ENCODE measurements around the gene FBN1.

Gene FBN1

GRCh38 chr15:48671103-48672022, 25.9 kb upstream of the FBN1 start:
- DNase-seq (ENCODE audit: low read depth in 1 of 2, low spot score in 1 of 2): no peak
- TF ChIP-seq JUND (IDR thresholded peaks at IDR 0.05; ENCODE audit: low read depth): no peak
- in situ Hi-C loops (cut with HindIII; ENCODE audit: low pct_unique_long_range_greater_than_20kb, low sequenced_read_pairs): no loop called here

- no peak for DNase-seq (ENCODE audit: low read depth in 1 of 2, low spot score in 1 of 2)
- TF ChIP-seq JUND (IDR thresholded peaks at IDR 0.05; ENCODE audit: low read depth): no peak
- in situ Hi-C loops (cut with HindIII; ENCODE audit: low pct_unique_long_range_greater_than_20kb, low sequenced_read_pairs): no loop called here
Observed at GRCh38 chr15:48667701-48668100, 22.2 kb upstream of the FBN1 start.

GRCh38 chr15:48664436-48664835, 18.9 kb upstream of the FBN1 start:
- in situ Hi-C loops (cut with HindIII; ENCODE audit: low pct_unique_long_range_greater_than_20kb, low sequenced_read_pairs): no loop called here
- no peak for TF ChIP-seq JUND (IDR thresholded peaks at IDR 0.05; ENCODE audit: low read depth)
- DNase-seq (ENCODE audit: low read depth in 1 of 2, low spot score in 1 of 2): no peak

- TF ChIP-seq JUND (IDR thresholded peaks at IDR 0.05; ENCODE audit: low read depth): no peak
- DNase-seq (ENCODE audit: low read depth in 1 of 2, low spot score in 1 of 2): no peak
- in situ Hi-C loops (cut with HindIII; ENCODE audit: low pct_unique_long_range_greater_than_20kb, low sequenced_read_pairs): no loop called here
Observed at GRCh38 chr15:48657950-48658591, 12.6 kb upstream of the FBN1 start.

GRCh38 chr15:48654801-48655200, 9.3 kb upstream of the FBN1 start:
- in situ Hi-C loops (cut with HindIII; ENCODE audit: low pct_unique_long_range_greater_than_20kb, low sequenced_read_pairs): no loop called here

GRCh38 chr15:48653913-48654670, 8.6 kb upstream of the FBN1 start:
- in situ Hi-C loops (cut with HindIII; ENCODE audit: low pct_unique_long_range_greater_than_20kb, low sequenced_read_pairs): no loop called here
- no peak for TF ChIP-seq JUND (IDR thresholded peaks at IDR 0.05; ENCODE audit: low read depth)
- no peak for DNase-seq (ENCODE audit: low read depth in 1 of 2, low spot score in 1 of 2)

More at GRCh38 chr15:48654801-48655200, 9.3 kb upstream of the FBN1 start:
- DNase-seq (ENCODE audit: low read depth in 1 of 2, low spot score in 1 of 2): no peak
- TF ChIP-seq JUND (IDR thresholded peaks at IDR 0.05; ENCODE audit: low read depth): no peak

- in situ Hi-C loops (cut with HindIII; ENCODE audit: low pct_unique_long_range_greater_than_20kb, low sequenced_read_pairs): no loop called here
- no peak for DNase-seq (ENCODE audit: low read depth in 1 of 2, low spot score in 1 of 2)
- TF ChIP-seq JUND (IDR thresholded peaks at IDR 0.05; ENCODE audit: low read depth): no peak
Observed at GRCh38 chr15:48653216-48653615, 7.7 kb upstream of the FBN1 start.

- in situ Hi-C loops (cut with HindIII; ENCODE audit: low pct_unique_long_range_greater_than_20kb, low sequenced_read_pairs): no loop called here
Observed at GRCh38 chr15:48652510-48653076, 7.1 kb upstream of the FBN1 start.

GRCh38 chr15:48650931-48651330, 5.4 kb upstream of the FBN1 start:
- TF ChIP-seq JUND (IDR thresholded peaks at IDR 0.05; ENCODE audit: low read depth): no peak
- in situ Hi-C loops (cut with HindIII; ENCODE audit: low pct_unique_long_range_greater_than_20kb, low sequenced_read_pairs): no loop called here
- no peak for DNase-seq (ENCODE audit: low read depth in 1 of 2, low spot score in 1 of 2)

More at GRCh38 chr15:48652510-48653076, 7.1 kb upstream of the FBN1 start:
- no peak for TF ChIP-seq JUND (IDR thresholded peaks at IDR 0.05; ENCODE audit: low read depth)
- DNase-seq (ENCODE audit: low read depth in 1 of 2, low spot score in 1 of 2): no peak

- in situ Hi-C loops (cut with HindIII; ENCODE audit: low pct_unique_long_range_greater_than_20kb, low sequenced_read_pairs): no loop called here
- peak in 1 of 2 experiments; percentile 20 for DNase-seq (ENCODE audit: low read depth in 1 of 2, low spot score in 1 of 2)
- TF ChIP-seq JUND (IDR thresholded peaks at IDR 0.05; ENCODE audit: low read depth): no peak
Observed at GRCh38 chr15:48647962-48648361, 2.5 kb upstream of the FBN1 start.

- in situ Hi-C loops (cut with HindIII; ENCODE audit: low pct_unique_long_range_greater_than_20kb, low sequenced_read_pairs): no loop called here
- no peak for DNase-seq (ENCODE audit: low read depth in 1 of 2, low spot score in 1 of 2)
- TF ChIP-seq JUND (IDR thresholded peaks at IDR 0.05; ENCODE audit: low read depth): no peak
Observed at GRCh38 chr15:48646331-48646730, 822 bp upstream of the FBN1 start.

- in situ Hi-C loops (cut with HindIII; ENCODE audit: low pct_unique_long_range_greater_than_20kb, low sequenced_read_pairs): no loop called here
- no peak for DNase-seq (ENCODE audit: low read depth in 1 of 2, low spot score in 1 of 2)
- TF ChIP-seq JUND (IDR thresholded peaks at IDR 0.05; ENCODE audit: low read depth): no peak
Observed at GRCh38 chr15:48644827-48645557, 517 bp downstream of the FBN1 start.
